SU-DHL-6 (cell line): ENCODE measurements around the gene TAF6L.
"Not testable (repeated sequence)": the region's sequence is repeated elsewhere in the genome, so short reads cannot be mapped to it uniquely, and the experiment has no call there.

Experiments used
- H2AFZ ChIP-seq: fragments of 200-600 bp; sonication (generic); 2 replicates; pipeline ENCODE4 v1.6.1; 2014; ENCODE audit warnings: low read depth, mild to moderate bottlenecking, moderate library complexity, mixed read lengths, antibody characterized with exemption, low read length; ENCODE audit not compliant: severe bottlenecking
- H3F3A ChIP-seq: fragments of 200-600 bp; shearing (Covaris generic); 2 replicates; pipeline ENCODE4 v1.6.0; 2016; ENCODE audit warnings: antibody characterized with exemption, mild to moderate bottlenecking; ENCODE audit not compliant: insufficient read depth
- H3K27ac ChIP-seq: fragments of 200-600 bp; sonication (generic); 2 replicates; pipeline ENCODE4 v1.5.1; 2016; ENCODE audit warnings: low read depth, mild to moderate bottlenecking, low read length, moderate library complexity, mixed read lengths
- H3K27me3 ChIP-seq: fragments of 200-600 bp; sonication (generic), shearing (Covaris generic); 2 replicates; pipeline ENCODE4 v1.6.0; 2014; ENCODE audit warnings: mild to moderate bottlenecking, low read length
- H3K36me3 ChIP-seq: fragments of 200-600 bp; sonication (generic); 2 replicates; pipeline ENCODE4 v1.6.1; 2014; ENCODE audit warnings: mild to moderate bottlenecking, low read length, mixed read lengths
- H3K4me2 ChIP-seq: fragments of 300-600, 200-600 bp; shearing (Covaris generic), sonication (generic); 2 replicates; pipeline ENCODE4 v1.6.0; 2014; ENCODE audit warnings: low read length, low read depth, mild to moderate bottlenecking; ENCODE audit not compliant: poor library complexity, severe bottlenecking
- H3K4me3 ChIP-seq: fragments of 200-600 bp; sonication (generic); 2 replicates; pipeline ENCODE4 v1.5.1; 2014; ENCODE audit warnings: antibody characterized with exemption, low read length, mild to moderate bottlenecking, mixed read lengths; ENCODE audit not compliant: insufficient read depth, poor library complexity, severe bottlenecking
- H3K79me2 ChIP-seq: fragments of 200-600 bp; sonication (generic); 2 replicates; pipeline ENCODE4 v1.6.1; 2014; ENCODE audit warnings: mild to moderate bottlenecking, low read length, moderate library complexity; ENCODE audit not compliant: insufficient read depth
- H3K9ac ChIP-seq: fragments of 200-600 bp; sonication (generic); 2 replicates; pipeline ENCODE4 v1.7.0; 2014; ENCODE audit warnings: mild to moderate bottlenecking, low read length
- H3K9me2 ChIP-seq: fragments of 200-600 bp; sonication (generic); replicated peaks from 2 replicates; pipeline ENCODE4 v1.6.1; 2014; ENCODE audit warnings: low read length; ENCODE audit not compliant: insufficient read depth
- H3K9me3 ChIP-seq: fragments of 200-600 bp; sonication (generic); 2 replicates; pipeline ENCODE4 v1.6.1; 2014; ENCODE audit warnings: low read length, mixed read lengths; ENCODE audit not compliant: insufficient read depth
- H4K20me1 ChIP-seq: fragments of 200-600 bp; sonication (generic); 2 replicates; pipeline ENCODE4 v1.6.1; 2014; ENCODE audit warnings: low read depth, mild to moderate bottlenecking, antibody characterized with exemption, low read length, moderate library complexity, mixed read lengths
- EZH2phosphoT487 ChIP-seq: fragments of 200-600 bp; sonication (generic), shearing (Covaris generic); conservative IDR thresholded peaks from 2 replicates; pipeline ENCODE4 v1.6.1; 2018; ENCODE audit warnings: mild to moderate bottlenecking, antibody characterized with exemption, low read length, moderate library complexity, mixed read lengths
- TF ChIP-seq, protein P1 (sequence below): fragments of 200-600 bp; sonication (generic); IDR thresholded peaks from one replicate; pipeline ENCODE4 v1.5.1; 2017; ENCODE audit warnings: antibody characterized with exemption, mild to moderate bottlenecking, low read length, moderate library complexity; ENCODE audit not compliant: insufficient read depth, poor library complexity, severe bottlenecking

The TAF6L gene

GRCh38 chr11:62727165-62727871 is 43.9 kb upstream of the TAF6L start, which contains the start of gene HNRNPUL2:
TSS of gene HNRNPUL2 (minus strand) at chr11:62727457. CDS start at chr11:62727156, 301 bp downstream.
- Histone ChIP-seq H3K9ac (peak within 1 kb of the TSS; percentile 82), H3F3A (peaks cover 16% of the 10 kb centered on the region), H3K79me2 (peaks cover 70% of the 10 kb centered on the region), H3K27me3 (no peaks in the 10 kb centered on the region), H3K4me2 (peak within 1 kb of the TSS; percentile 80), H2AFZ (peak within 1 kb of the TSS; percentile 46), H4K20me1 (peaks cover 22% of the 10 kb centered on the region), H3K9me2 (no peaks in the 10 kb centered on the region), H3K9me3 (no peaks in the 10 kb centered on the region), H3K27ac (peak within 1 kb of the TSS; percentile 94), H3K36me3 (peaks cover 26% of the 10 kb centered on the region), H3K4me3 (peak within 1 kb of the TSS; percentile 77)
- TF ChIP-seq, protein P1, sequence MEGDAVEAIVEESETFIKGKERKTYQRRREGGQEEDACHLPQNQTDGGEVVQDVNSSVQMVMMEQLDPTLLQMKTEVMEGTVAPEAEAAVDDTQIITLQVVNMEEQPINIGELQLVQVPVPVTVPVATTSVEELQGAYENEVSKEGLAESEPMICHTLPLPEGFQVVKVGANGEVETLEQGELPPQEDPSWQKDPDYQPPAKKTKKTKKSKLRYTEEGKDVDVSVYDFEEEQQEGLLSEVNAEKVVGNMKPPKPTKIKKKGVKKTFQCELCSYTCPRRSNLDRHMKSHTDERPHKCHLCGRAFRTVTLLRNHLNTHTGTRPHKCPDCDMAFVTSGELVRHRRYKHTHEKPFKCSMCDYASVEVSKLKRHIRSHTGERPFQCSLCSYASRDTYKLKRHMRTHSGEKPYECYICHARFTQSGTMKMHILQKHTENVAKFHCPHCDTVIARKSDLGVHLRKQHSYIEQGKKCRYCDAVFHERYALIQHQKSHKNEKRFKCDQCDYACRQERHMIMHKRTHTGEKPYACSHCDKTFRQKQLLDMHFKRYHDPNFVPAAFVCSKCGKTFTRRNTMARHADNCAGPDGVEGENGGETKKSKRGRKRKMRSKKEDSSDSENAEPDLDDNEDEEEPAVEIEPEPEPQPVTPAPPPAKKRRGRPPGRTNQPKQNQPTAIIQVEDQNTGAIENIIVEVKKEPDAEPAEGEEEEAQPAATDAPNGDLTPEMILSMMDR: no peak
- no peak for TF ChIP-seq EZH2phosphoT487

DNA sequence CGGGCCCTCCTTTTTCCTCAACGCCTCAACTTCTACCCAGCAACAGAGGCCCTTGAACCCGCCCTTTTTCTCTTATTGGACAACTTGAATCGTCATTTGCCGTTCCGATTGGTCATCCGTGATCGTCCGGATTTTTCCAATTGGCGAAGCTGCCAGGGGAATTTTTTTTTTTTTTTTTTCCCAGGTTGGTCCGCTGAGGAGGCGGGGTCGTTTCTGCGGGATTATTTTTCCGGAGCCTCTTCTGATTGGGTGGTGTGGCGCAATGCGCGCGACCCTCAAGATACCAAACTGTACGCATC is 43.4 kb upstream of the TAF6L start:
- H4K20me1 ChIP-seq: peaks cover 22% of the 10 kb centered on the region
- H3K79me2 ChIP-seq: peaks cover 67% of the 10 kb centered on the region
- no peaks in the 10 kb centered on the region for H3K9me3 ChIP-seq
- peaks cover 16% of the 10 kb centered on the region for H3F3A ChIP-seq
- peak overlapping the region; percentile 82 for H3K9ac ChIP-seq
- no peak for TF ChIP-seq EZH2phosphoT487
- TF ChIP-seq, protein P1: no peak
- H2AFZ ChIP-seq: peak overlapping the region; percentile 46
- peak overlapping the region; percentile 74 for H3K4me3 ChIP-seq
- peak overlapping the region; percentile 80 for H3K4me2 ChIP-seq
- peak overlapping the region; percentile 94 for H3K27ac ChIP-seq
- H3K9me2 ChIP-seq: no peaks in the 10 kb centered on the region
- H3K27me3 ChIP-seq: no peaks in the 10 kb centered on the region
- H3K36me3 ChIP-seq: peaks cover 21% of the 10 kb centered on the region

- Histone ChIP-seq H3K4me3 (peak within 1 kb of the TSS; percentile 77), H3K4me2 (peak within 1 kb of the TSS; percentile 80), H3K9me2 (no peaks in the 10 kb centered on the region), H3K27ac (peak within 1 kb of the TSS; percentile 94), H3K79me2 (peaks cover 63% of the 10 kb centered on the region), H3K9ac (peak within 1 kb of the TSS; percentile 82), H3K9me3 (no peaks in the 10 kb centered on the region), H3K36me3 (peaks cover 24% of the 10 kb centered on the region), H3F3A (peaks cover 16% of the 10 kb centered on the region), H4K20me1 (peaks cover 22% of the 10 kb centered on the region), H3K27me3 (no peaks in the 10 kb centered on the region), H2AFZ (peak within 1 kb of the TSS; percentile 46)
- TF ChIP-seq EZH2phosphoT487: no peak
These were observed 42.8 kb upstream of the TAF6L start, which contains the start of gene TTC9C for GRCh38 chr11:62728171-62728988. TSS of gene TTC9C (plus strand) at chr11:62728486. CDS start at chr11:62728849, 363 bp downstream.

GRCh38 chr11:62730076-62730475 is 41.1 kb upstream of the TAF6L start:
- not testable (repeated sequence) for H3K36me3 ChIP-seq, H3K9me3 ChIP-seq, H3K27ac ChIP-seq, H3K27me3 ChIP-seq, H3K9me2 ChIP-seq, H2AFZ ChIP-seq
- peaks cover 47% of the 10 kb centered on the region for H3K79me2 ChIP-seq
- H3K4me2 ChIP-seq: peak overlapping the region; percentile 80
- peak overlapping the region; percentile 74 for H3K4me3 ChIP-seq
- peaks cover 11% of the 10 kb centered on the region; the same call in 1 of the 2 replicates for H4K20me1 ChIP-seq
- H3F3A ChIP-seq: peaks cover 16% of the 10 kb centered on the region
- H3K9ac ChIP-seq: peak overlapping the region; percentile 82
